ENCODE measurements around the gene BCAR3. TPM values are rescaled to one million over a fixed set of nuclear protein-coding genes. Genes with fewer than 3 reads are reported as not detected.

BCAR3 gene
- total RNA-seq, 3 donors from 2014 or later (not counting 1 experiment from before 2014, with no cell fraction given): 0.52 to 6.5 (median 2.4) TPM

- no peak overlapping the region for H3K27ac ChIP-seq (ENCODE audit: low read length)
- Mint-ChIP-seq H3K9me3 (no peaks in the 10 kb centered on the region), H3K4me3 (no peak overlapping the region), H3K27ac (no peak overlapping the region), H3K36me3 (no peaks in the 10 kb centered on the region), H3K27me3 (ENCODE audit: low read depth in 2 of 2) (peaks cover 10 to 34% of the 10 kb centered on the region in 2 donors), H3K4me1 (no peaks in the 10 kb centered on the region)
- intact Hi-C loops (cut with micrococcal nuclease): no loop called here
- H3K4me1 ChIP-seq (ENCODE audit: control insufficient read depth, insufficient read depth, low read length): no peaks in the 10 kb centered on the region
- ATAC-seq: no peak
- WGBS (ENCODE audit: insufficient coverage): 78% methylated on average over 2 of the region's 2 CpGs
- H3K36me3 ChIP-seq (ENCODE audit: control insufficient read depth, insufficient read depth, low read length): no peaks in the 10 kb centered on the region
- no peak for TF ChIP-seq CTCF (IDR thresholded peaks at IDR 0.05)
- H3K4me3 ChIP-seq (ENCODE audit: low read length): no peak overlapping the region
- H3K9me3 ChIP-seq (ENCODE audit: control insufficient read depth, insufficient read depth, low read length): no peaks in the 10 kb centered on the region
- no peak for DNase-seq
- H3K27me3 ChIP-seq (ENCODE audit: control insufficient read depth, insufficient read depth, low read length): no peaks in the 10 kb centered on the region
Observed at GRCh38 chr1:93531193-93531592, 150.4 kb downstream of the BCAR3 start.

GRCh38 chr1:93528412-93528811 lies 153.2 kb downstream of the BCAR3 start:
- intact Hi-C loops (cut with micrococcal nuclease): no loop called here
- no peaks in the 10 kb centered on the region for H3K36me3 ChIP-seq (ENCODE audit: control insufficient read depth, insufficient read depth, low read length)
- H3K4me3 Mint-ChIP-seq: no peak overlapping the region
- H3K36me3 Mint-ChIP-seq: no peaks in the 10 kb centered on the region
- no peaks in the 10 kb centered on the region for H3K4me1 Mint-ChIP-seq
- no peaks in the 10 kb centered on the region for H3K9me3 Mint-ChIP-seq
- no peak for DNase-seq
- H3K27ac Mint-ChIP-seq: no peak overlapping the region
- no peaks in the 10 kb centered on the region for H3K27me3 ChIP-seq (ENCODE audit: control insufficient read depth, insufficient read depth, low read length)
- no peak for ATAC-seq
- peaks cover 7 to 36% of the 10 kb centered on the region in 2 donors for H3K27me3 Mint-ChIP-seq (ENCODE audit: low read depth in 2 of 2)
- no peak overlapping the region for H3K27ac ChIP-seq (ENCODE audit: low read length)
- H3K9me3 ChIP-seq (ENCODE audit: control insufficient read depth, insufficient read depth, low read length): no peaks in the 10 kb centered on the region
- no peak overlapping the region for H3K4me3 ChIP-seq (ENCODE audit: low read length)
- no peak for TF ChIP-seq CTCF (IDR thresholded peaks at IDR 0.05)
- no peaks in the 10 kb centered on the region for H3K4me1 ChIP-seq (ENCODE audit: control insufficient read depth, insufficient read depth, low read length)
- WGBS (ENCODE audit: insufficient coverage): 26% methylated on average over 1 of the region's 1 CpG

- Mint-ChIP-seq H3K36me3 (no peaks in the 10 kb centered on the region), H3K27me3 (ENCODE audit: low read depth in 2 of 2) (peaks cover 7 to 31% of the 10 kb centered on the region in 2 donors), H3K9me3 (no peaks in the 10 kb centered on the region), H3K4me1 (no peaks in the 10 kb centered on the region), H3K4me3 (no peak overlapping the region), H3K27ac (no peak overlapping the region)
- DNase-seq (no peak), ATAC-seq (no peak)
- Histone ChIP-seq H3K27ac (ENCODE audit: low read length) (no peak overlapping the region), H3K27me3 (ENCODE audit: control insufficient read depth, insufficient read depth, low read length) (no peaks in the 10 kb centered on the region), H3K9me3 (ENCODE audit: control insufficient read depth, insufficient read depth, low read length) (no peaks in the 10 kb centered on the region), H3K36me3 (ENCODE audit: control insufficient read depth, insufficient read depth, low read length) (no peaks in the 10 kb centered on the region), H3K4me1 (ENCODE audit: control insufficient read depth, insufficient read depth, low read length) (no peaks in the 10 kb centered on the region), H3K4me3 (ENCODE audit: low read length) (no peak overlapping the region)
- WGBS (ENCODE audit: insufficient coverage): 53% methylated on average over 2 of the region's 2 CpGs
- intact Hi-C loops (cut with micrococcal nuclease): no loop called here
- TF ChIP-seq CTCF (IDR thresholded peaks at IDR 0.05): no peak
Observed at GRCh38 chr1:93526431-93526830, 155.2 kb downstream of the BCAR3 start.

- no peaks in the 10 kb centered on the region for H3K4me1 Mint-ChIP-seq
- DNase-seq: no peak
- H3K36me3 Mint-ChIP-seq: no peaks in the 10 kb centered on the region
- H3K9me3 Mint-ChIP-seq: no peaks in the 10 kb centered on the region
- Histone ChIP-seq H3K36me3 (ENCODE audit: control insufficient read depth, insufficient read depth, low read length) (no peaks in the 10 kb centered on the region), H3K27me3 (ENCODE audit: control insufficient read depth, insufficient read depth, low read length) (no peaks in the 10 kb centered on the region), H3K4me3 (ENCODE audit: low read length) (no peak overlapping the region), H3K27ac (ENCODE audit: low read length) (no peak overlapping the region), H3K9me3 (ENCODE audit: control insufficient read depth, insufficient read depth, low read length) (no peaks in the 10 kb centered on the region), H3K4me1 (ENCODE audit: control insufficient read depth, insufficient read depth, low read length) (no peaks in the 10 kb centered on the region)
- H3K4me3 Mint-ChIP-seq: no peak overlapping the region
- ATAC-seq: no peak
- H3K27me3 Mint-ChIP-seq (ENCODE audit: low read depth in 2 of 2): peaks cover 7 to 26% of the 10 kb centered on the region in 2 donors
- TF ChIP-seq CTCF (IDR thresholded peaks at IDR 0.05): no peak
- intact Hi-C loops (cut with micrococcal nuclease): no loop called here
- 80% methylated on average over 1 of the region's 1 CpG for WGBS (ENCODE audit: insufficient coverage)
- H3K27ac Mint-ChIP-seq: no peak overlapping the region
Observed at GRCh38 chr1:93525431-93525830, 156.2 kb downstream of the BCAR3 start.

Data from natural killer cell (primary cell).